Measurements from ENCODE around the gene SLX9. TPM values are rescaled to one million over a fixed set of nuclear protein-coding genes. Genes with fewer than 3 reads are reported as not detected.

Gene SLX9
- total RNA-seq, 1 experiment from 2014 or later: 77.2 TPM

- TF ChIP-seq ZNF671 (CRISPR knock-in tag; IDR thresholded peaks at IDR 0.05) (no peak), ZBTB43 (CRISPR knock-in tag; IDR thresholded peaks at IDR 0.05) (no peak), ZSCAN18 (CRISPR knock-in tag; IDR thresholded peaks at IDR 0.05) (no peak), IRF1 (CRISPR knock-in tag; IDR thresholded peaks at IDR 0.05) (no peak), EMX1 (CRISPR knock-in tag; IDR thresholded peaks at IDR 0.05) (no peak), PRRX2 (CRISPR knock-in tag; IDR thresholded peaks at IDR 0.05) (no peak), NR2C2 (CRISPR knock-in tag; IDR thresholded peaks at IDR 0.05) (no peak), ZNF138 (CRISPR knock-in tag; conservative IDR thresholded peaks at IDR 0.05) (no peak)
These were observed 57.4 kb downstream of the SLX9 start (continued) for GRCh38 chr21:44996983-44997936.

GRCh38 chr21:44998086-44998620 lies 58.3 kb downstream of the SLX9 start:
- H3K4me3 Mint-ChIP-seq: no peak overlapping the region
- ATAC-seq: no peak
- H3K27me3 Mint-ChIP-seq (ENCODE audit: low read depth): no peaks in the 10 kb centered on the region
- POLR2A ChIA-PET: no interaction called here
- no peaks in the 10 kb centered on the region for H3K9me3 Mint-ChIP-seq
- no peak overlapping the region for H3K27ac Mint-ChIP-seq
- no peaks in the 10 kb centered on the region for H3K36me3 Mint-ChIP-seq
- no peak for DNase-seq (ENCODE audit: low spot score)
- CTCF ChIA-PET: interaction anchor here (1.2 kb wide), 1 partner anchor 26 kb away, joined by 4 read pairs; no protein-coding TSS in a partner anchor
- H3K4me1 Mint-ChIP-seq: no peaks in the 10 kb centered on the region
- TF ChIP-seq ATF1 (CRISPR knock-in tag; IDR thresholded peaks at IDR 0.05): no peak
- no peak for TF ChIP-seq KAT7 (CRISPR knock-in tag; IDR thresholded peaks at IDR 0.05; ENCODE audit: borderline replicate concordance)
- TF ChIP-seq CBFB (CRISPR knock-in tag; IDR thresholded peaks at IDR 0.05; ENCODE audit: low read depth): no peak
- TF ChIP-seq ATF6 (CRISPR knock-in tag; IDR thresholded peaks at IDR 0.05): no peak
- TF ChIP-seq ZNF512 (CRISPR knock-in tag; IDR thresholded peaks at IDR 0.05; ENCODE audit: borderline replicate concordance): no peak
- no peak for TF ChIP-seq E2F4 (CRISPR knock-in tag; IDR thresholded peaks at IDR 0.05; ENCODE audit: borderline replicate concordance, low read depth)
- no peak for TF ChIP-seq USF1 (CRISPR knock-in tag; IDR thresholded peaks at IDR 0.05)
- no peak for TF ChIP-seq AR (CRISPR knock-in tag; IDR thresholded peaks at IDR 0.05)
- TF ChIP-seq MLX (CRISPR knock-in tag; IDR thresholded peaks at IDR 0.05): no peak
- no peak for TF ChIP-seq NR2C2 (CRISPR knock-in tag; IDR thresholded peaks at IDR 0.05)
- no peak for TF ChIP-seq ZNF396 (CRISPR knock-in tag; IDR thresholded peaks at IDR 0.05; ENCODE audit: borderline replicate concordance)
- TF ChIP-seq ZNF219 (CRISPR knock-in tag; IDR thresholded peaks at IDR 0.05; ENCODE audit: borderline replicate concordance): no peak
- TF ChIP-seq FOXJ3 (CRISPR knock-in tag; IDR thresholded peaks at IDR 0.05; ENCODE audit: borderline replicate concordance): no peak
- TF ChIP-seq MAX (CRISPR knock-in tag; IDR thresholded peaks at IDR 0.05): no peak
